ENCODE measurements around the gene ZNF77.

DNA sequence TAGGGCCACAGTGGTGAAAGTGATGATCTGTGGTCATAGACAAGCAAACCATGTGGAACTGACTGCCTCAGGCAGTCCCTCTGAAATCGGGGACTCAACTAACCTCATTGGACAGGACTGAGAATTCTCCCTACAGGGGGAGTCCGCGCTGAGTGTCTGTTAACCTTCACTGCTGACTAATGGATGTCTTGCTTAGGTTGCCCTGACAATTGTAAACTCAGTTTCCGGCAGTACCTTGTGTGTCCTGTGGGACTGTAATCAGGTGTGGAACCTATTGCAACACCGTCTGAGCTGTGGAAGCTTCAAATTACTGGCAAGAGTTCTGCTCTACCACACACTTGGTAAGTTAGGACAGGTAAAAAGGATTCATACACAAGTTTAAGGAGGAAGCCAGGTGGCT lies 21.8 kb downstream of the ZNF77 start:
- TF ChIP-seq, protein P1, sequence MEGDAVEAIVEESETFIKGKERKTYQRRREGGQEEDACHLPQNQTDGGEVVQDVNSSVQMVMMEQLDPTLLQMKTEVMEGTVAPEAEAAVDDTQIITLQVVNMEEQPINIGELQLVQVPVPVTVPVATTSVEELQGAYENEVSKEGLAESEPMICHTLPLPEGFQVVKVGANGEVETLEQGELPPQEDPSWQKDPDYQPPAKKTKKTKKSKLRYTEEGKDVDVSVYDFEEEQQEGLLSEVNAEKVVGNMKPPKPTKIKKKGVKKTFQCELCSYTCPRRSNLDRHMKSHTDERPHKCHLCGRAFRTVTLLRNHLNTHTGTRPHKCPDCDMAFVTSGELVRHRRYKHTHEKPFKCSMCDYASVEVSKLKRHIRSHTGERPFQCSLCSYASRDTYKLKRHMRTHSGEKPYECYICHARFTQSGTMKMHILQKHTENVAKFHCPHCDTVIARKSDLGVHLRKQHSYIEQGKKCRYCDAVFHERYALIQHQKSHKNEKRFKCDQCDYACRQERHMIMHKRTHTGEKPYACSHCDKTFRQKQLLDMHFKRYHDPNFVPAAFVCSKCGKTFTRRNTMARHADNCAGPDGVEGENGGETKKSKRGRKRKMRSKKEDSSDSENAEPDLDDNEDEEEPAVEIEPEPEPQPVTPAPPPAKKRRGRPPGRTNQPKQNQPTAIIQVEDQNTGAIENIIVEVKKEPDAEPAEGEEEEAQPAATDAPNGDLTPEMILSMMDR (IDR thresholded peaks at IDR 0.05; ENCODE audit: low read depth, low read length, missing input control), result peak; percentile 15
- TF ChIP-seq MAX (IDR thresholded peaks at IDR 0.05) (no peak), GABPA (IDR thresholded peaks at IDR 0.05 in 1 of 2, conservative IDR thresholded peaks at IDR 0.05 in 1 of 2) (no peak), TAF1 (conservative IDR thresholded peaks at IDR 0.05) (no peak), YY1 (IDR thresholded peaks at IDR 0.05) (no peak), EGR1 (IDR thresholded peaks at IDR 0.05; ENCODE audit: low read depth in 2 of 2) (no peak), RAD21 (IDR thresholded peaks at IDR 0.05) (no peak), JUND (IDR thresholded peaks at IDR 0.05) (no peak), HNF4G (IDR thresholded peaks at IDR 0.05) (no peak), RXRA (IDR thresholded peaks at IDR 0.05) (no peak), ATF3 (IDR thresholded peaks at IDR 0.05) (no peak)
- TF ChIP-seq, protein P2, sequence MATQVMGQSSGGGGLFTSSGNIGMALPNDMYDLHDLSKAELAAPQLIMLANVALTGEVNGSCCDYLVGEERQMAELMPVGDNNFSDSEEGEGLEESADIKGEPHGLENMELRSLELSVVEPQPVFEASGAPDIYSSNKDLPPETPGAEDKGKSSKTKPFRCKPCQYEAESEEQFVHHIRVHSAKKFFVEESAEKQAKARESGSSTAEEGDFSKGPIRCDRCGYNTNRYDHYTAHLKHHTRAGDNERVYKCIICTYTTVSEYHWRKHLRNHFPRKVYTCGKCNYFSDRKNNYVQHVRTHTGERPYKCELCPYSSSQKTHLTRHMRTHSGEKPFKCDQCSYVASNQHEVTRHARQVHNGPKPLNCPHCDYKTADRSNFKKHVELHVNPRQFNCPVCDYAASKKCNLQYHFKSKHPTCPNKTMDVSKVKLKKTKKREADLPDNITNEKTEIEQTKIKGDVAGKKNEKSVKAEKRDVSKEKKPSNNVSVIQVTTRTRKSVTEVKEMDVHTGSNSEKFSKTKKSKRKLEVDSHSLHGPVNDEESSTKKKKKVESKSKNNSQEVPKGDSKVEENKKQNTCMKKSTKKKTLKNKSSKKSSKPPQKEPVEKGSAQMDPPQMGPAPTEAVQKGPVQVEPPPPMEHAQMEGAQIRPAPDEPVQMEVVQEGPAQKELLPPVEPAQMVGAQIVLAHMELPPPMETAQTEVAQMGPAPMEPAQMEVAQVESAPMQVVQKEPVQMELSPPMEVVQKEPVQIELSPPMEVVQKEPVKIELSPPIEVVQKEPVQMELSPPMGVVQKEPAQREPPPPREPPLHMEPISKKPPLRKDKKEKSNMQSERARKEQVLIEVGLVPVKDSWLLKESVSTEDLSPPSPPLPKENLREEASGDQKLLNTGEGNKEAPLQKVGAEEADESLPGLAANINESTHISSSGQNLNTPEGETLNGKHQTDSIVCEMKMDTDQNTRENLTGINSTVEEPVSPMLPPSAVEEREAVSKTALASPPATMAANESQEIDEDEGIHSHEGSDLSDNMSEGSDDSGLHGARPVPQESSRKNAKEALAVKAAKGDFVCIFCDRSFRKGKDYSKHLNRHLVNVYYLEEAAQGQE (IDR thresholded peaks at IDR 0.05), result no peak
